Keratinocyte (primary cell): ENCODE results near the gene PDE9A.

Experiments used
- CTCF ChIP-seq, 3 experiments: IDR thresholded peaks in 1 of 3; conservative IDR thresholded peaks in 1 of 3; optimal IDR thresholded peaks in 1 of 3; 2 replicates in 2 of 3; 3 replicates in 1 of 3; pipeline versions ENCODE3 to v1.5.1; 2011; ENCODE audit warnings: low read length in 3 of 3, mild to moderate bottlenecking in 3 of 3, moderate library complexity in 2 of 3, control low read depth in 1 of 3, inconsistent platforms in 1 of 3; ENCODE audit not compliant: insufficient read depth in 2 of 3; ENCODE audit errors: extremely low read depth in 1 of 3
- EZH2 ChIP-seq: IDR thresholded peaks from one replicate; pipeline ENCODE4 v1.6.1; 2012; ENCODE audit warnings: inconsistent platforms, mild to moderate bottlenecking, low read length, moderate library complexity

- TF ChIP-seq CTCF (optimal IDR thresholded peaks at IDR 0.05 in 1 of 3, IDR thresholded peaks at IDR 0.05 in 1 of 3, conservative IDR thresholded peaks at IDR 0.05 in 1 of 3; ENCODE audit: extremely low read depth in 1 of 3, insufficient read depth in 2 of 3, low read length in 3 of 3) (no peak), EZH2 (no peak)
These were observed 16.8 kb downstream of the PDE9A start for GRCh38 chr21:42670058-42670880.
